Measurements from ENCODE around the gene PTGR2. TPM values are rescaled to one million over a fixed set of nuclear protein-coding genes. Genes with fewer than 3 reads are reported as not detected.
A peak's percentile ranks its signal among the peaks of the same experiment; 100 is the strongest.
"Not testable (repeated sequence)": the region's sequence is repeated elsewhere in the genome, so short reads cannot be mapped to it uniquely, and the experiment has no call there.

The PTGR2 gene
- total RNA-seq, 1 experiment from 2014 or later = 6.6 TPM

- in situ Hi-C loops (cut with HindIII; ENCODE audit: low pct_unique_long_range_greater_than_20kb, low sequenced_read_pairs); DNase-seq (ENCODE audit: low read depth, low spot score): not testable (repeated sequence)
Observed at GRCh38 chr14:73827190-73827589, 24.4 kb upstream of the PTGR2 start.

GRCh38 chr14:73829071-73829470 lies 22.6 kb upstream of the PTGR2 start:
- in situ Hi-C loops (cut with HindIII; ENCODE audit: low pct_unique_long_range_greater_than_20kb, low sequenced_read_pairs) = no loop called here
- DNase-seq (ENCODE audit: low read depth, low spot score) = no peak

DNA sequence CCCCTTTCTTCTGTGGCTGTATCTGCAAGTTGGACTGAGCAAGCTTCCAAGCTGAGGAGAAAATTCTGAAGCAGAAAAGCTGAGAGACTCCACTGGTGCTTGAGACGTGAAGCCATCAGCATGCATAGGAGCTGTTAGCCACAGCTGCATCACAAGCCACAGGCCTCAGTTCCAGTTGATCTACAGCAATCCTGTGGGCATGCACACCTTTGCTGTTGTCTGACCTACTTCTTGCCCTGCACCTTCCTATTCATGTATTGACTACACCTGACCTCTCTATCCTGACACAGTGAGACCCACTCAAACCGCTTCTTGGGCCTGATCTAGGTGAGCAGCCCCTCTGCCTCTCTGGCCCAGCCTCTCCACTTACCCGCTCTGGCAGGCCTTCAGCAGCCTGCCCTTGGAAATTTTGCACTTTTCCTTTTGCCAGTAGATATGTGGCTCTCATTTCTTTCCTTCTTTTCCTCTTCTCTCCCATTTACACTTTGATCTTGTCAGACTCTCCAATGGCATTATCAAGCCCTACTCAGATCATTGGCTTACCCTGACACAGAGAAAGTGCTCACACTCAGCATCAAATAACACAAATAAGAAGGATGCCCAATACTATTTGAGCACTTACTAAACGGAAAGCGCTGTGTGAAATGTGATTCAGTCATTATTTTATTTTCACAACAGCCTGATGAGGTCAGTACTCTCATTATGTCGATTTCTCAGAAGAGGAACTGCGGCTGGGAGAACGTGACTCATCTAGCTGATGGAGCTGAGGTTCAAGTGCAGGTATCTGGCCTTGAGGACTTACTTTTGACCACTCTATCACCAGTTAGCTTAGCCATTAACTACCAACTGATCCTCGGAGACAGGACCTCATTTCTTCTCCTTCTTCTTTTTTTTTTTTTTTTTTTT lies 21.9 kb upstream of the PTGR2 start:
- DNase-seq (ENCODE audit: low read depth, low spot score) = no peak

DNA sequence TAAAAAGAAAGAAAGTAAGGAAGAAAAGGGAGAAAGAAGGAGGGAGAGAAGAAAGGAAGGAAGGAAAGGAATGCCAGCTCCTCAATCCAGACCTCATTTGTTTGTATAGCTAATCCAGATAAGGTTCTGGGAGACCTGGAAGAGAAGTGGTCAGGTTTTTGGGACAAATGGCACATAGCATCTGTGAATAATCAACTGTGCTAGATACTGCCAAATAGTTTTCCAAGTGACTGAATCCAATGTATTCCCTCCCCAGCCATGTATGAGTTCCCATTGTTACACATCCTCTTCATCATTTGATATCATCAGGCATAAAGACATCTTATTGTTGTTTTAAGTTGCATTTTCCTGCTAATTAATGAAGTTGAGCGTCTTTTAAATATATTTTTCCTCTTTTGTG lies 18.6 kb upstream of the PTGR2 start:
- in situ Hi-C loops (cut with HindIII; ENCODE audit: low pct_unique_long_range_greater_than_20kb, low sequenced_read_pairs) = no loop called here
- peak; percentile 18 for DNase-seq (ENCODE audit: low read depth, low spot score)

More for the DNA sequence above, 21.9 kb upstream of the PTGR2 start:
- in situ Hi-C loops (cut with HindIII; ENCODE audit: low pct_unique_long_range_greater_than_20kb, low sequenced_read_pairs) = no loop called here

- DNase-seq (ENCODE audit: low read depth, low spot score) = peak; percentile 93
Observed at GRCh38 chr14:73833530-73834260, 17.9 kb upstream of the PTGR2 start.

GRCh38 chr14:73834261-73834625 lies 17.4 kb upstream of the PTGR2 start:
- in situ Hi-C loops (cut with HindIII; ENCODE audit: low pct_unique_long_range_greater_than_20kb, low sequenced_read_pairs) = no loop called here

More at GRCh38 chr14:73833530-73834260, 17.9 kb upstream of the PTGR2 start:
- in situ Hi-C loops (cut with HindIII; ENCODE audit: low pct_unique_long_range_greater_than_20kb, low sequenced_read_pairs) = no loop called here

DNA sequence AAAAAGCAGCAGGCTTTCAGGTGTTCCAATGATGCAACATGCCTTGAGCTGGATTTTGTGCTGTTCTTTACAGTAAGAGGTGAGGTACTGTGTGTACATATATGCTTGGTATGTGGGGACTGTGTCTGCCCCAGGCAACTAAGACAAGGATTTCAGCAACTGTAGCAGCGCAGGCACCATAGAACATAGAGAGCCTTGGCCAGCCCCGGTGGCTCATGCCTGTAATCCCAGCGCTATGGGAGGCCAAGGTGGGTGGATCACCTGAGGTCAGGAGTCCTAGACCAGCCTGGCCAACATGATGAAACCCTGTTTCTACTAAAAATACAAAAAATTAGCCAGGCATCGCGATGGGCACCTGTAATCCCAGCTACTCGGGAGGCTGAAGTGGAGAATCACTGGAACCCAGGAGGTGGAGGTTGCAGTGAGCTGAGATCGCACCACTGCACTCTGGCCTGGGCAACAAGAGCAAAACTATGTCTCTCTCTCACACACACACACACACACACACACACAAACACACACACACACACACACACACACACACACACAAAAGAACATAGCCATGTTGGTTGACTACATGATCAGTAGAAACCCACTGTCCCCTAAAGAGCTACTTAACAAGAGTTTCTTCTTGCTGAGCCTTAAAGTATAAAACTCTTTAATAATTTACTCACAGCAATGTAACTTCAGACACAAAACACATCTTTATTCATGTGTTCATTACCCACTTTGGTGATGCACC lies 13.2 kb upstream of the PTGR2 start:
- DNase-seq (ENCODE audit: low read depth, low spot score); in situ Hi-C loops (cut with HindIII; ENCODE audit: low pct_unique_long_range_greater_than_20kb, low sequenced_read_pairs): not testable (repeated sequence)

More at GRCh38 chr14:73834261-73834625, 17.4 kb upstream of the PTGR2 start:
- DNase-seq (ENCODE audit: low read depth, low spot score) = no peak

GRCh38 chr14:73842201-73842600 lies 9.4 kb upstream of the PTGR2 start:
- in situ Hi-C loops (cut with HindIII; ENCODE audit: low pct_unique_long_range_greater_than_20kb, low sequenced_read_pairs) = no loop called here
- no peak for DNase-seq (ENCODE audit: low read depth, low spot score)

- DNase-seq (ENCODE audit: low read depth, low spot score) = no peak
- in situ Hi-C loops (cut with HindIII; ENCODE audit: low pct_unique_long_range_greater_than_20kb, low sequenced_read_pairs) = no loop called here
Observed at GRCh38 chr14:73842851-73843250, 8.8 kb upstream of the PTGR2 start.

DNA sequence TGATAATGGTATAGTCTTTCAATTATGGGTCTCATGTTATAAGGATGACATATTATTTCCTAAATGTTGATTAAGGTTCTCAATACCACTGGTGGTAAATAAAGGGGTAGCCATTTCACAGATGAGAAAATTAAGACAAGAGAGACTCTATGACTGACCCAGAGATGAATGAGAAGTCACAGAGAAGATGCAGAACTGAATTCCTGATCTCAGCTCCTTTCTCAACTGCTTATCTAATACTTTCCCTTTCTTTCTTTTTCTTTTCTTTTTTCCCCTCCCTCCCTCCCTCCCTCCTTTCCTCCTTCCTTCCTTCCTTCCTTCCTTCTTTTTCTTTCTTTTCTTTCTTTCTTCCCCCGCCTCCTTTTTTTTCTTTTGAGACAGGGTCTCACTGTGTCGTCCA lies 8.3 kb upstream of the PTGR2 start:
- in situ Hi-C loops (cut with HindIII; ENCODE audit: low pct_unique_long_range_greater_than_20kb, low sequenced_read_pairs) = no loop called here

DNA sequence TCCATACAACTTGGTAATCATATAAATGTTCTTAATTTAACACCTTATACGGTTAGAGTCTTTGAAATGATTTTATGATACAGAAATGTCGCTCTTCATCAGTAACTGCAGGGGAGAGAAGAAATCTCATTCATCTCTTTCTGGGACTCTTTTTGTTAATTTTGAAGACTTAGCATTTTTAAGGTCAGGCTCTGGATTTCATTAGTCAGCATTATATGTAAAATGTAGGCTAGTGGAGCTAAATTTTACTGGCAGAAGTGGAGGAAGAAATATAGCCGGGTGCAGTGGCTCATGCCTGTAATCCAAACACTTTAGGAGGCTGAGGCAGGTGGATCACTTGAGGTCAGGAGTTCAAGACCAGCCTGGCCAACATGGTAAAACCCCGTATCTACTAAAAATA lies 4.7 kb upstream of the PTGR2 start:
- in situ Hi-C loops (cut with HindIII; ENCODE audit: low pct_unique_long_range_greater_than_20kb, low sequenced_read_pairs) = no loop called here
- no peak for DNase-seq (ENCODE audit: low read depth, low spot score)

More for the DNA sequence above, 8.3 kb upstream of the PTGR2 start:
- no peak for DNase-seq (ENCODE audit: low read depth, low spot score)

- peak; percentile 23 for DNase-seq (ENCODE audit: low read depth, low spot score)
- in situ Hi-C loops (cut with HindIII; ENCODE audit: low pct_unique_long_range_greater_than_20kb, low sequenced_read_pairs) = no loop called here
Observed at GRCh38 chr14:73851000-73851399, 631 bp upstream of the PTGR2 start.

DNA sequence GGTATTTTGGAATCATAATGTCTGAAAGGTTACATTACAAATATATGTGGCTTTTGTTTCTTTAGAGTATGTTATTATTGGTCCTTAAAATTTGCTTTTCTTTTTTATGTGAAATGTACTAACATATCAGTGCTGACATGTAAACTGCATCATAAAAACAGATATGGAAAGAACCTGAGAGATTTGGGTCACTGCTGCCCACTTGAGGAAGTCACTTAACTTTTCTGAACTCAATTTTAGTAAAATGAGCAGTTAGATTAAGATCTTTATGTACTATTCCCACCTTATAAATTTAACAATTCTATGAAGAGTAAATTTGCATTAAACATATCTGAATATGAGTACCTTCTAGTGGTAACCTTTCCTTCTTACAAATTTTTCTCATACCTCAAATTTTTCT lies 7.5 kb downstream of the PTGR2 start:
- in situ Hi-C loops (cut with HindIII; ENCODE audit: low pct_unique_long_range_greater_than_20kb, low sequenced_read_pairs) = no loop called here
- DNase-seq (ENCODE audit: low read depth, low spot score) = no peak

- in situ Hi-C loops (cut with HindIII; ENCODE audit: low pct_unique_long_range_greater_than_20kb, low sequenced_read_pairs) = no loop called here
- DNase-seq (ENCODE audit: low read depth, low spot score) = no peak
Observed at GRCh38 chr14:73861073-73861472, 9.4 kb downstream of the PTGR2 start.

- in situ Hi-C loops (cut with HindIII; ENCODE audit: low pct_unique_long_range_greater_than_20kb, low sequenced_read_pairs) = no loop called here
- DNase-seq (ENCODE audit: low read depth, low spot score) = no peak
Observed at GRCh38 chr14:73862480-73862879, 10.8 kb downstream of the PTGR2 start.

GRCh38 chr14:73863209-73863608 lies 11.6 kb downstream of the PTGR2 start:
- in situ Hi-C loops (cut with HindIII; ENCODE audit: low pct_unique_long_range_greater_than_20kb, low sequenced_read_pairs) = no loop called here

DNA sequence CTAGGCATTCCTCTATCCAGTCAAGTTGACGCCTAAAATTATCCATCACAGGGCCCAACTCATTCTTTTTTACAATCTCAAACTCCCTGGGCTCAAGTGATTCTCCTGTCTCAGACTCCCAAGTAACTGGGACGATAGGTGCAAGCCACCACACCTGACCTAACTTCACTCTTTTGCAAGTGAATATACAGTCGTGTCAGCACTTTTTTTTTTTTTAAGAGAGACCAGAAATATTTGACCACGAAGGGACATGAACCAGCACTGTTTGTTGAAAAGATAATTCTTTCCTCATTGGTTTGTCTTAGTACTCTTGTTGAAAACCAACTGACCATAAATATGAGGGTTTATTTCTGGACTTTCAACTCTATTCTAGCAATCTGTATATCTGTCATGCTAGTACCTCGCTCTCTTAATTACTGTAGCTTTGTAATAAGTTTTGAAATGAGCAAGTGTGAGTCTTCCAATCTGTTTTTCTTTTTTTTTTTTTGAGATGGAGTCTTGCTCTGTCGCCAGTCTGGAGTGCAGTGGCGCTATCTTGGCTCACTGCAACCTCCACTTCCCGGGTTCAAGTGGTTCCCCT lies 14.0 kb downstream of the PTGR2 start:
- no peak for DNase-seq (ENCODE audit: low read depth, low spot score)
- in situ Hi-C loops (cut with HindIII; ENCODE audit: low pct_unique_long_range_greater_than_20kb, low sequenced_read_pairs) = no loop called here

More at GRCh38 chr14:73863209-73863608, 11.6 kb downstream of the PTGR2 start:
- DNase-seq (ENCODE audit: low read depth, low spot score) = no peak

DNA sequence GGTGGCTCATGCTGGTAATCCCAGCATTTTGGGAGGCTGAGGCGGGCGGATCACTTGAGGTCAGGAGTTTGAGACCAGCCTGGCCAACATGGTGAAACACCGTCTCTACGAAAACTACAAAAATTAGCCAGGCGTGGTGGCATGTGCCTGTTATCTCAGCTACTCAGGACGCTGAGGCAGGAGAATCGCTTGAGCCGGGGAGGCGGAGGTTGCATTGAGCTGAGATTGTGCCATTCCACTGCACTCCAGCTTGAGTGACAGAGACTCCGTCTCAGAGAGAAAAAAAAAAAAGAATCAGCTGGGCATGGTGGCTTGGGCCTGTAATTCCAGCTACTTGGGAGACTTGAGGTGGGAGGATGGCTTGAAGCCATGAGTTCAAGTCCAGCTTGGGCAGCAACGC lies 18.1 kb downstream of the PTGR2 start:
- in situ Hi-C loops (cut with HindIII; ENCODE audit: low pct_unique_long_range_greater_than_20kb, low sequenced_read_pairs) = not testable (repeated sequence)

More for the DNA sequence above, 18.1 kb downstream of the PTGR2 start:
- DNase-seq (ENCODE audit: low read depth, low spot score) = not testable (repeated sequence)
